Astrocyte (in vitro differentiated cells and primary cell): ENCODE measurements around the gene CHD6.

ENCODE experiments used
- EZH2 ChIP-seq: IDR thresholded peaks from 2 replicates; pipeline ENCODE4 v1.6.1; 2012; ENCODE audit warnings: mild to moderate bottlenecking, low read length, inconsistent platforms; ENCODE audit not compliant: insufficient read depth
- TF ChIP-seq, protein P1 (sequence below): IDR thresholded peaks from 2 replicates; pipeline ENCODE4 v1.5.1; 2011; ENCODE audit warnings: low read depth, mild to moderate bottlenecking, inconsistent platforms, low read length, moderate library complexity; ENCODE audit not compliant: insufficient read depth

DNA sequence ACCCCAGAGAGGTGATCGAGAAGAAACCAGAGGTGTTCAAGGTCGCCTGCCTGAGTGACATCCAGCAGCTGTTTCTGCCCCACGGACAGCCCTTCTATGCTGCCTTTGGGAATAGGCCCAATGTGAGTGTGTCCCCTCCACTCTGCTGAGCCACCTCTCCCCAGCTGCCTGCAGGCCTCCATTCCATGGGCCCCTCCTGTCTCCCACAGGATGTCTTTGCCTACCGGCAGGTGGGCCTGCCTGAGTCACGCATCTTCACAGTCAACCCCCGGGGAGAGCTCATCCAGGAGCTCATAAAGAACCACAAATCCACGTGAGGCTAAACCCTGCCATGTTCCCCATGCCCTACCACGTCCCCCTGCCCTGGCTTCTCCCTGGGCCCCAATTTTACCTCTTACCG lies 259.9 kb downstream of the CHD6 start:
- no peak for TF ChIP-seq EZH2
- TF ChIP-seq, protein P1, sequence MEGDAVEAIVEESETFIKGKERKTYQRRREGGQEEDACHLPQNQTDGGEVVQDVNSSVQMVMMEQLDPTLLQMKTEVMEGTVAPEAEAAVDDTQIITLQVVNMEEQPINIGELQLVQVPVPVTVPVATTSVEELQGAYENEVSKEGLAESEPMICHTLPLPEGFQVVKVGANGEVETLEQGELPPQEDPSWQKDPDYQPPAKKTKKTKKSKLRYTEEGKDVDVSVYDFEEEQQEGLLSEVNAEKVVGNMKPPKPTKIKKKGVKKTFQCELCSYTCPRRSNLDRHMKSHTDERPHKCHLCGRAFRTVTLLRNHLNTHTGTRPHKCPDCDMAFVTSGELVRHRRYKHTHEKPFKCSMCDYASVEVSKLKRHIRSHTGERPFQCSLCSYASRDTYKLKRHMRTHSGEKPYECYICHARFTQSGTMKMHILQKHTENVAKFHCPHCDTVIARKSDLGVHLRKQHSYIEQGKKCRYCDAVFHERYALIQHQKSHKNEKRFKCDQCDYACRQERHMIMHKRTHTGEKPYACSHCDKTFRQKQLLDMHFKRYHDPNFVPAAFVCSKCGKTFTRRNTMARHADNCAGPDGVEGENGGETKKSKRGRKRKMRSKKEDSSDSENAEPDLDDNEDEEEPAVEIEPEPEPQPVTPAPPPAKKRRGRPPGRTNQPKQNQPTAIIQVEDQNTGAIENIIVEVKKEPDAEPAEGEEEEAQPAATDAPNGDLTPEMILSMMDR, result no peak
